Measurements from ENCODE around the gene CDC42EP3.

GRCh38 chr2:37630776-37631175 is 40.7 kb downstream of the CDC42EP3 start:
- TF ChIP-seq, protein P1, sequence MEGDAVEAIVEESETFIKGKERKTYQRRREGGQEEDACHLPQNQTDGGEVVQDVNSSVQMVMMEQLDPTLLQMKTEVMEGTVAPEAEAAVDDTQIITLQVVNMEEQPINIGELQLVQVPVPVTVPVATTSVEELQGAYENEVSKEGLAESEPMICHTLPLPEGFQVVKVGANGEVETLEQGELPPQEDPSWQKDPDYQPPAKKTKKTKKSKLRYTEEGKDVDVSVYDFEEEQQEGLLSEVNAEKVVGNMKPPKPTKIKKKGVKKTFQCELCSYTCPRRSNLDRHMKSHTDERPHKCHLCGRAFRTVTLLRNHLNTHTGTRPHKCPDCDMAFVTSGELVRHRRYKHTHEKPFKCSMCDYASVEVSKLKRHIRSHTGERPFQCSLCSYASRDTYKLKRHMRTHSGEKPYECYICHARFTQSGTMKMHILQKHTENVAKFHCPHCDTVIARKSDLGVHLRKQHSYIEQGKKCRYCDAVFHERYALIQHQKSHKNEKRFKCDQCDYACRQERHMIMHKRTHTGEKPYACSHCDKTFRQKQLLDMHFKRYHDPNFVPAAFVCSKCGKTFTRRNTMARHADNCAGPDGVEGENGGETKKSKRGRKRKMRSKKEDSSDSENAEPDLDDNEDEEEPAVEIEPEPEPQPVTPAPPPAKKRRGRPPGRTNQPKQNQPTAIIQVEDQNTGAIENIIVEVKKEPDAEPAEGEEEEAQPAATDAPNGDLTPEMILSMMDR (IDR thresholded peaks at IDR 0.05): no peak
- no peak for TF ChIP-seq EZH2 (IDR thresholded peaks at IDR 0.05; ENCODE audit: borderline replicate concordance, insufficient read depth, low read depth, low read length, poor library complexity, severe bottlenecking)
